Mesendoderm (in vitro differentiated cells): Measurements from ENCODE around the gene STARD3.

Source experiments
- DNase-seq: peaks from one replicate; pipeline ENCODE4 v3.0.0; 2013
- H2AK5ac ChIP-seq: 2 replicates; pipeline ENCODE4 v1.6.1; 2013; ENCODE audit warnings: low read length, inconsistent platforms
- H2BK120ac ChIP-seq: 2 replicates; pipeline ENCODE4 v1.6.1; 2013; ENCODE audit warnings: low read depth, mild to moderate bottlenecking, low read length, moderate library complexity, mixed read lengths
- H2BK15ac ChIP-seq: replicated peaks from 2 replicates; pipeline ENCODE4 v1.6.1; 2013; ENCODE audit warnings: low read depth, mild to moderate bottlenecking, moderate library complexity
- H2BK5ac ChIP-seq: 2 replicates; pipeline ENCODE4 v1.6.1; 2013; ENCODE audit warnings: low read length, inconsistent platforms
- H3K18ac ChIP-seq: 2 replicates; pipeline ENCODE4 v1.6.1; 2013; ENCODE audit warnings: mild to moderate bottlenecking, low read length, mixed read lengths
- H3K23ac ChIP-seq: one replicate; pipeline ENCODE4 v1.6.1; 2013; ENCODE audit warnings: low read length
- H3K27ac ChIP-seq: 2 replicates; pipeline ENCODE4 v1.5.1; 2013; ENCODE audit warnings: low read depth, mild to moderate bottlenecking, inconsistent platforms, low read length, moderate library complexity
- H3K27me3 ChIP-seq: 2 replicates; pipeline ENCODE4 v1.6.1; 2013; ENCODE audit warnings: low read length, control low read depth, mild to moderate bottlenecking, inconsistent platforms; ENCODE audit not compliant: insufficient read depth, poor library complexity
- H3K36me3 ChIP-seq: 2 replicates; pipeline ENCODE4 v1.6.1; 2013; ENCODE audit warnings: low read length, inconsistent platforms; ENCODE audit not compliant: control insufficient read depth, insufficient read depth
- H3K4ac ChIP-seq: one replicate; pipeline ENCODE4 v1.6.1; 2013; ENCODE audit warnings: low read depth, mild to moderate bottlenecking, low read length, moderate library complexity
- H3K4me1 ChIP-seq: 2 replicates; pipeline ENCODE4 v1.6.1; 2013; ENCODE audit warnings: low read depth, low read length, inconsistent platforms; ENCODE audit not compliant: control insufficient read depth
- H3K4me2 ChIP-seq: 2 replicates; pipeline ENCODE4 v1.6.1; 2013; ENCODE audit warnings: low read length
- H3K4me3 ChIP-seq: 2 replicates; pipeline ENCODE4 v1.5.1; 2013; ENCODE audit warnings: mild to moderate bottlenecking, low read length
- H3K56ac ChIP-seq: one replicate; pipeline ENCODE4 v1.6.1; 2013; ENCODE audit warnings: low read length
- H3K79me1 ChIP-seq: 2 replicates; pipeline ENCODE4 v1.6.1; 2013; ENCODE audit warnings: low read length, inconsistent platforms
- H3K79me2 ChIP-seq: 2 replicates; pipeline ENCODE4 v1.6.1; 2013; ENCODE audit warnings: mild to moderate bottlenecking, low read length; ENCODE audit not compliant: control insufficient read depth, insufficient read depth
- H3K9ac ChIP-seq: 2 replicates; pipeline ENCODE4 v1.6.1; 2013; ENCODE audit warnings: low read length, inconsistent platforms
- H4K5ac ChIP-seq: one replicate; pipeline ENCODE4 v1.6.1; 2013; ENCODE audit warnings: low read length
- H4K8ac ChIP-seq: one replicate; pipeline ENCODE4 v1.6.1; 2013; ENCODE audit warnings: low read depth, mild to moderate bottlenecking, control low read depth, low read length, moderate library complexity
- WGBS: extraction: QIAGEN DNeasy Blood & Tissue Kit; methylation state at CpG from one replicate; pipeline ENCODE4 v1.1.7; 2013; ENCODE audit warnings: low lambda C conversion rate, missing lambda C conversion rate; ENCODE audit not compliant: insufficient coverage; ENCODE audit errors: extremely low coverage; 5-methylcytosine and 5-hydroxymethylcytosine counted together

Gene STARD3

DNA sequence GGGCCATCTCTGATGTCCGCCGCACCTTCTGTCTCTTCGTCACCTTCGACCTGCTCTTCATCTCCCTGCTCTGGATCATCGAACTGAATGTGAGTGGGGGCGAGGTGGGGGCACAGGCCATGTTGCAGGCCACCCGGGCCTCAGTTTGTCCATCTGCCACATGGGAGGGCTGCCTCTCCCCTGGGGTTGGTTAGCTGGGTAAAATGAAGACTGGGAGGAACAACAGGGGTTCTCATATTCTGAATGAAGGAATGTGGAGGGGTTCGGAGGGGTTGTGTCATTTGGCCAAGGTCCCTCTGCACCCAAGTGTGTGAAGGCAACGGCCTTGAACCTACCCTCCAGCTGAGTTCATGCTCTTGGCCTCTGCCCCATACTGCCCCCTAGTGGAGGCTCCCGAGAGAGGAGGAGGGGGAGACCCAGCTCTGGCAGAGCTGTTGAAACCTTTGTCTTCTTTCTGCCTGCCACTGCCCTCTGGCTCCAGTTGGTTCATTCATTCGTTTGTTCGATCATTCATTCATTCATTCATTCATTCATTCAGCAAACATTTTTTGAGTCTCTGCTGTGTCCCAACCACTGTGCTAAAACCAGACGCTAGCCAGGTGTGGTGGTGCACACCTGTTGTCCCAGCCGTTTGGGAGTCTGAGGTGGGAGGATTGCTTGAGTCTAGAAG lies 16.9 kb downstream of the STARD3 start:
- Histone ChIP-seq H3K27ac (no peak overlapping the region), H3K4me1 (peaks cover 10% of the 10 kb centered on the region), H3K27me3 (no peaks in the 10 kb centered on the region), H3K56ac (peak overlapping the region; percentile 65), H2AK5ac (peak overlapping the region; percentile 22), H3K36me3 (no peaks in the 10 kb centered on the region), H3K79me1 (peaks cover 1% of the 10 kb centered on the region), H3K9ac (no peak overlapping the region), H2BK120ac (no peak overlapping the region), H2BK15ac (no peak overlapping the region), H3K23ac (no peak overlapping the region), H3K4ac (no peak overlapping the region), H3K4me2 (no peak overlapping the region), H4K8ac (no peak overlapping the region), H3K18ac (no peak overlapping the region), H4K5ac (no peak overlapping the region), H3K79me2 (no peaks in the 10 kb centered on the region), H3K4me3 (no peak overlapping the region), H2BK5ac (no peak overlapping the region)
- peak; percentile 84 for DNase-seq
- no CpG with 5 or more reads among the region's 14 CpGs for WGBS

DNA sequence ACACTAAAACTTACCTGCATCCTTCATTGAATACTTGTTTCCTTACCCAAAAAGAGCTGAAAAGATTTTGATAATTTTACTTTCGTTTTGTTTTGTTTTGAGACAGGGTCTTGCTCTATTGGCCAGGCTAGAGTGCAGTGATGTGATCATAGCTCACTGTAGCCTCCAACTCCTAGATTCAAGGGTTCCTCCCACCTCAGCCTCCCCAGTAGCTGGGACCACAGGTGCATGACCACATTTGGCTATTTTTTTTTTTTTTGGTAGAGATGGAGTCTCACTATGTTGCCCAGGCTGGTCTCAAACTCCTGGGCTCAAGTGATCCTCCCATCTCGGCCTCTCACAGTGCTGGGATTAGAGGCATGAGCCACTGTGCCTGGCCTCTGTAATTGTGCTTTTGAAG lies 18.2 kb downstream of the STARD3 start:
- H2BK5ac ChIP-seq = no peak overlapping the region
- H3K79me1 ChIP-seq = peaks cover 1% of the 10 kb centered on the region
- H3K79me2 ChIP-seq = no peaks in the 10 kb centered on the region
- no peak overlapping the region for H3K4me3 ChIP-seq
- no peak overlapping the region for H3K18ac ChIP-seq
- H3K4ac ChIP-seq = no peak overlapping the region
- no peak overlapping the region for H3K23ac ChIP-seq
- no CpG with 5 or more reads among the region's 2 CpGs for WGBS
- no peak overlapping the region for H2BK120ac ChIP-seq
- H3K9ac ChIP-seq = no peak overlapping the region
- H3K27me3 ChIP-seq = no peaks in the 10 kb centered on the region
- H3K4me1 ChIP-seq = peaks cover 10% of the 10 kb centered on the region
- DNase-seq = no peak
- no peaks in the 10 kb centered on the region for H3K36me3 ChIP-seq
- H2AK5ac ChIP-seq = no peak overlapping the region
- H4K5ac ChIP-seq = no peak overlapping the region
- H2BK15ac ChIP-seq = no peak overlapping the region
- no peak overlapping the region for H4K8ac ChIP-seq
- no peak overlapping the region for H3K27ac ChIP-seq
- H3K56ac ChIP-seq = no peak overlapping the region
- no peak overlapping the region for H3K4me2 ChIP-seq

DNA sequence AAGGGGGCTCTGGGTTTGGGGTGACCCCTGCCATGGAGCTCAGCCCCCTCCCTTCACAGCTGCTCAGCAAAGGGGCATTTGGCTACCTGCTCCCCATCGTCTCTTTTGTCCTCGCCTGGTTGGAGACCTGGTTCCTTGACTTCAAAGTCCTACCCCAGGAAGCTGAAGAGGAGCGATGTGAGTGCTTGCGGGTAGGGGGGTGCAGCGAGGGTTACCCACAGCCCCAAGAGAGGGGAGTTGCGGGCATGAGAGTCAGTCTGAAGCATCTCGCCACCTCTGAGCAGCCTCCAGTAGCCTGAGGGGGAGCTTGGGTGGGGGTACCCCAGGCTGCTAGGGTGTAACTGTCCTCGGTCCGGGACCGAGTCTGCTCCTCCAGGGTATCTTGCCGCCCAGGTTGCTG lies 21.4 kb downstream of the STARD3 start:
- Histone ChIP-seq H3K23ac (no peak overlapping the region), H3K56ac (no peak overlapping the region), H2BK120ac (no peak overlapping the region), H3K27me3 (no peaks in the 10 kb centered on the region), H2BK5ac (no peak overlapping the region), H2BK15ac (no peak overlapping the region), H3K4ac (no peak overlapping the region), H3K79me2 (no peaks in the 10 kb centered on the region), H3K36me3 (no peaks in the 10 kb centered on the region), H4K8ac (no peak overlapping the region), H3K4me2 (no peak overlapping the region), H3K9ac (no peak overlapping the region), H4K5ac (no peak overlapping the region), H2AK5ac (no peak overlapping the region), H3K4me1 (peaks cover under 1% of the 10 kb centered on the region), H3K18ac (no peak overlapping the region), H3K4me3 (no peak overlapping the region), H3K27ac (no peak overlapping the region), H3K79me1 (peaks cover 1% of the 10 kb centered on the region)
- no CpG with 5 or more reads among the region's 11 CpGs for WGBS
- DNase-seq = no peak

DNA sequence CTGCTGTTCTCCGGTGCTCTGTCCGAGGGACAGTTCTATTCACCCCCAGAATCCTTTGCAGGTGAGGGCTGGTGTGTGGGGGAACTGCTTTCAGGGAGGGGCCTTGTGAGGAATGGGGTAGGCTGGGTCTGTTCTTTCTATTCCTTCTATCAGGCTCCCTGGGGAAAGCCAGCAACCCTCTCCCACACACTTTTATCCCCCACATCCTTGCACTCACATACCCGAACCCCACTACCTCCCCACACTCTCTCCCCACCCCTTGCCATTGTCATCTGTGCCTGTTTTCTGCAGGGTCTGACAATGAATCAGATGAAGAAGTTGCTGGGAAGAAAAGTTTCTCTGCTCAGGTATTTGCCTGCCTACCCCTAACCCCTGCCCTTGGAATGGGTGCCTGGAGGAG lies 21.8 kb downstream of the STARD3 start:
- Histone ChIP-seq H3K79me2 (no peaks in the 10 kb centered on the region), H3K79me1 (no peaks in the 10 kb centered on the region), H3K27ac (no peak overlapping the region), H3K27me3 (no peaks in the 10 kb centered on the region), H2BK5ac (no peak overlapping the region), H3K4me3 (no peak overlapping the region), H2AK5ac (no peak overlapping the region), H3K4me1 (no peaks in the 10 kb centered on the region), H3K18ac (no peak overlapping the region), H2BK120ac (no peak overlapping the region), H3K23ac (no peak overlapping the region), H4K5ac (no peak overlapping the region), H3K9ac (no peak overlapping the region), H3K4ac (no peak overlapping the region), H3K56ac (no peak overlapping the region), H3K36me3 (no peaks in the 10 kb centered on the region), H4K8ac (no peak overlapping the region), H3K4me2 (no peak overlapping the region), H2BK15ac (no peak overlapping the region)
- WGBS = no CpG with 5 or more reads among the region's 3 CpGs
- no peak for DNase-seq

DNA sequence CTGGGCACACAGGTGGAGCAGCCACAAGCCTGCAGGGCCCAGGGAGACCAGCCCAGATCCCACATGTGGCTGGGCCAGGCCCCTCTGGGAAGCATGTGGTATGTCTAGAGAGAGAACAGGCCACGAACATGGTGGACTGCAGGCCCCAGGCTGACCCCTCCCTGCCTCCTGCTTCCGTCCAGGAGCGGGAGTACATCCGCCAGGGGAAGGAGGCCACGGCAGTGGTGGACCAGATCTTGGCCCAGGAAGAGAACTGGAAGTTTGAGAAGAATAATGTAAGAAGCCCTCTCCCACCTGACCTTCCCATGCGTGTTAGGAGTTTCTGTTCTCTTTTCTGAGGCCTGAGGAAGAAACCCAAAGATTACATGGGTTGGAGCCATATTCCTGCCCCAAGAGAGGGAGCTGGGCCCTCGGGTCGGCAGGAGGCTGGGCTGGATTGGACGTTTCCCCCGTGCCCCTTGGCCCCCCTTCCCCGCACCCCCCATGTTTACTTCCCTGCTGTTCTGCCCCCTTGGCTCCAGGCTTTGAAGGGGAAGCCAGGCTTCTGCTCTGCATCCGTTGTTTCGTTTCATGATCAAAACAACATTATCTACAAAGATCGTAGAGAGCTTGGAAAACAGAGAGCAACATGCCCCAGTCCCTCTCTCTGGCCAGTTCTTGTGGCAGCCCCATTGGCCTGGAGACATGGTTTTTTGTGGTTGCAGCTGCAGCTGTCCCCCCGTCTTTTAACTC lies 22.5 kb downstream of the STARD3 start:
- peaks cover 2% of the 10 kb centered on the region for H3K4me1 ChIP-seq
- no peaks in the 10 kb centered on the region for H3K36me3 ChIP-seq
- H2BK120ac ChIP-seq = no peak overlapping the region
- H3K4ac ChIP-seq = no peak overlapping the region
- H3K4me3 ChIP-seq = no peak overlapping the region
- H2AK5ac ChIP-seq = no peak overlapping the region
- H2BK5ac ChIP-seq = no peak overlapping the region
- H3K27me3 ChIP-seq = no peaks in the 10 kb centered on the region
- no peak overlapping the region for H4K5ac ChIP-seq
- H3K27ac ChIP-seq = no peak overlapping the region
- no peaks in the 10 kb centered on the region for H3K79me2 ChIP-seq
- DNase-seq = no peak
- H3K18ac ChIP-seq = no peak overlapping the region
- no CpG with 5 or more reads among the region's 15 CpGs for WGBS
- no peak overlapping the region for H3K9ac ChIP-seq
- no peak overlapping the region for H3K23ac ChIP-seq
- H3K56ac ChIP-seq = no peak overlapping the region
- H3K79me1 ChIP-seq = no peaks in the 10 kb centered on the region
- no peak overlapping the region for H3K4me2 ChIP-seq
- H2BK15ac ChIP-seq = no peak overlapping the region
- H4K8ac ChIP-seq = no peak overlapping the region
